IMR-90 (cell line): ENCODE measurements around the gene MOV10L1. TPM values are rescaled to one million over a fixed set of nuclear protein-coding genes. Genes with fewer than 3 reads are reported as not detected.

Experiments
- ATAC-seq: fragments of 200-7000 bp; cut with Tn5 transposase; 2 replicates; pipeline ENCODE4 v1.9.1; 2020; ENCODE audit warnings: low read depth, mild to moderate bottlenecking, moderate library complexity
- BruUV-seq: library from RNA; stranded (reverse); fragments of 400-500 nt; replicated peaks from 2 replicates; lab custom pipeline; 2021; lab: Mats Ljungman, UMichigan
- CTCF ChIA-PET: fragments of 300-600 bp; formaldehyde crosslinking; extraction: SDS; loops from one replicate; lab custom pipeline; 2021; ENCODE audit warnings: antibody characterized with exemption; lab: Yijun Ruan, JAX
- POLR2A ChIA-PET: fragments of 300-600 bp; sonication (Branson Sonifier 250); formaldehyde crosslinking; loops from one replicate; lab custom pipeline; 2022; ENCODE audit warnings: antibody characterized with exemption; ENCODE audit not compliant: unreplicated experiment; lab: Charles Lee
- DNase-seq: peaks from one replicate; pipeline ENCODE4 v3.0.0; 2013
- H2AFZ ChIP-seq: replicated peaks from 2 replicates; pipeline ENCODE3; 2013; ENCODE audit warnings: low read length, mild to moderate bottlenecking; ENCODE audit not compliant: poor library complexity
- H2AK5ac ChIP-seq: 2 replicates; pipeline ENCODE4 v1.6.1; 2013; ENCODE audit warnings: low read depth, low read length, inconsistent platforms
- H2AK9ac ChIP-seq: replicated peaks from 2 replicates; pipeline ENCODE3; 2013; ENCODE audit warnings: mild to moderate bottlenecking, low read depth, low read length, moderate library complexity; ENCODE audit not compliant: poor library complexity
- H2BK120ac ChIP-seq: 2 replicates; pipeline ENCODE4 v1.6.1; 2013; ENCODE audit warnings: low read depth, low read length, inconsistent platforms
- H2BK15ac ChIP-seq: 3 replicates; pipeline ENCODE4 v1.6.1; 2013; ENCODE audit warnings: low read depth, low read length, inconsistent platforms
- H2BK20ac ChIP-seq: 2 replicates; pipeline ENCODE4 v1.6.1; 2013; ENCODE audit warnings: low read depth, mild to moderate bottlenecking, inconsistent platforms, low read length, moderate library complexity
- H2BK5ac ChIP-seq: 2 replicates; pipeline ENCODE4 v1.6.1; 2013; ENCODE audit warnings: mild to moderate bottlenecking, low read depth, low read length, inconsistent platforms; ENCODE audit not compliant: poor library complexity, severe bottlenecking
- H3K14ac ChIP-seq: replicated peaks from 2 replicates; pipeline ENCODE4 v1.6.1; 2013; ENCODE audit warnings: low read depth, low read length, inconsistent platforms
- H3K18ac ChIP-seq: 2 replicates; pipeline ENCODE4 v1.6.1; 2013; ENCODE audit warnings: low read depth, low read length, control low read depth
- H3K23ac ChIP-seq: 2 replicates; pipeline ENCODE4 v1.6.1; 2013; ENCODE audit warnings: low read depth, low read length, inconsistent platforms
- H3K27ac ChIP-seq: 2 replicates; pipeline ENCODE4 v1.5.1; 2013; ENCODE audit warnings: mild to moderate bottlenecking, control low read depth, low read length; ENCODE audit not compliant: insufficient read depth
- H3K27me3 ChIP-seq: 2 replicates; pipeline ENCODE4 v1.6.1; 2013; ENCODE audit warnings: low read length; ENCODE audit not compliant: control insufficient read depth, insufficient read depth
- H3K36me3 ChIP-seq: 2 replicates; pipeline ENCODE4 v1.6.1; 2013; ENCODE audit warnings: low read length, mixed read lengths; ENCODE audit not compliant: control insufficient read depth, insufficient read depth
- H3K4ac ChIP-seq: 2 replicates; pipeline ENCODE4 v1.6.1; 2013; ENCODE audit warnings: low read depth, low read length, inconsistent platforms
- H3K4me1 ChIP-seq: 2 replicates; pipeline ENCODE4 v1.6.1; 2013; ENCODE audit warnings: low read length, mixed read lengths; ENCODE audit not compliant: control insufficient read depth, insufficient read depth
- H3K4me2 ChIP-seq: 2 replicates; pipeline ENCODE4 v1.6.1; 2013; ENCODE audit warnings: low read depth, mild to moderate bottlenecking, control low read depth, low read length, moderate library complexity
- H3K4me3 ChIP-seq: 2 replicates; pipeline ENCODE4 v1.5.1; 2013; ENCODE audit warnings: low read depth, mild to moderate bottlenecking, control low read depth, low read length, moderate library complexity; ENCODE audit not compliant: insufficient read depth
- H3K56ac ChIP-seq: 2 replicates; pipeline ENCODE4 v1.6.1; 2013; ENCODE audit warnings: low read length, inconsistent platforms; ENCODE audit not compliant: insufficient read depth; ENCODE audit errors: extremely low read depth
- H3K79me1 ChIP-seq, 2 experiments: 2 replicates each; pipeline ENCODE4 v1.6.1; 2013; ENCODE audit warnings: low read length in 2 of 2, inconsistent platforms in 1 of 2, low read depth in 1 of 2
- H3K9ac ChIP-seq: 2 replicates; pipeline ENCODE4 v1.6.1; 2013; ENCODE audit warnings: low read depth, low read length, control low read depth
- H3K9me1 ChIP-seq: 2 replicates; pipeline ENCODE4 v1.6.1; 2013; ENCODE audit warnings: low read length, inconsistent platforms; ENCODE audit not compliant: insufficient read depth
- H3K9me3 ChIP-seq: 2 replicates; pipeline ENCODE4 v1.6.1; 2013; ENCODE audit warnings: low read length; ENCODE audit not compliant: control insufficient read depth, insufficient read depth
- H4K20me1 ChIP-seq: 2 replicates; pipeline ENCODE4 v1.6.1; 2013; ENCODE audit warnings: low read length, inconsistent platforms; ENCODE audit not compliant: insufficient read depth
- H4K5ac ChIP-seq: 2 replicates; pipeline ENCODE4 v1.6.1; 2013; ENCODE audit warnings: mild to moderate bottlenecking, low read depth, low read length, control low read depth
- H4K8ac ChIP-seq, 2 experiments: 2 replicates each; pipeline ENCODE4 v1.6.1; 2013; ENCODE audit warnings: low read depth in 2 of 2, low read length in 2 of 2, control low read depth in 1 of 2, inconsistent platforms in 1 of 2
- H4K91ac ChIP-seq: 2 replicates; pipeline ENCODE4 v1.6.1; 2013; ENCODE audit warnings: low read depth, low read length, inconsistent platforms; ENCODE audit not compliant: insufficient read depth
- BHLHE40 ChIP-seq: fragments of 150-350 bp; IDR thresholded peaks from 2 replicates; pipeline ENCODE4 v1.6.1; 2016; ENCODE audit warnings: mild to moderate bottlenecking, low read depth, low read length
- CEBPB ChIP-seq: IDR thresholded peaks from 2 replicates; pipeline ENCODE4 v1.6.1; 2012; ENCODE audit warnings: low read depth, low read length, improper control_type of control experiment
- CHD1 ChIP-seq: IDR thresholded peaks from 2 replicates; pipeline ENCODE4 v1.6.1; 2012; ENCODE audit warnings: low read depth, low read length, improper control_type of control experiment
- ELK1 ChIP-seq: fragments of 150-350 bp; IDR thresholded peaks from 2 replicates; pipeline ENCODE4 v1.6.1; 2016; ENCODE audit warnings: low read depth, mild to moderate bottlenecking, low read length, moderate library complexity, borderline replicate concordance
- FOS ChIP-seq: fragments of 150-350 bp; IDR thresholded peaks from 2 replicates; pipeline ENCODE4 v1.6.1; 2016; ENCODE audit warnings: low read depth, low read length
- MAFK ChIP-seq: IDR thresholded peaks from 2 replicates; pipeline ENCODE4 v1.6.1; 2012; ENCODE audit warnings: low read depth, low read length, improper control_type of control experiment
- MAZ ChIP-seq: IDR thresholded peaks from 2 replicates; pipeline ENCODE4 v1.6.1; 2012; ENCODE audit warnings: low read depth, mild to moderate bottlenecking, low read length, improper control_type of control experiment, moderate library complexity, borderline replicate concordance
- MXI1 ChIP-seq: IDR thresholded peaks from 2 replicates; pipeline ENCODE4 v1.6.1; 2012; ENCODE audit warnings: low read depth, mild to moderate bottlenecking, low read length, moderate library complexity, borderline replicate concordance
- POLR2A ChIP-seq: IDR thresholded peaks from 2 replicates; pipeline ENCODE4 v1.6.1; 2012; ENCODE audit warnings: mild to moderate bottlenecking, low read depth, low read length
- RAD21 ChIP-seq: IDR thresholded peaks from 2 replicates; pipeline ENCODE4 v1.6.1; 2012; ENCODE audit warnings: low read length, improper control_type of control experiment
- RCOR1 ChIP-seq: IDR thresholded peaks from 2 replicates; pipeline ENCODE4 v1.6.1; 2012; ENCODE audit warnings: mild to moderate bottlenecking, low read length, improper control_type of control experiment; ENCODE audit not compliant: insufficient replicate concordance
- RFX5 ChIP-seq: IDR thresholded peaks from 2 replicates; pipeline ENCODE4 v1.8.0; 2012; ENCODE audit warnings: low read depth, mild to moderate bottlenecking, low read length, moderate library complexity
- SMC3 ChIP-seq: fragments of 150-350 bp; IDR thresholded peaks from 2 replicates; pipeline ENCODE4 v1.6.1; 2016; ENCODE audit warnings: low read depth, mild to moderate bottlenecking, antibody characterized with exemption, low read length, moderate library complexity
- USF2 ChIP-seq: fragments of 150-350 bp; IDR thresholded peaks from 2 replicates; pipeline ENCODE4 v1.6.1; 2017; ENCODE audit warnings: mild to moderate bottlenecking, antibody characterized with exemption, low read length, low read depth
- WGBS, 2 experiments: methylation state at CpG; one replicate each; pipeline versions ENCODE4 v1.1.5 to v1.1.7; 2013; ENCODE audit warnings: missing lambda C conversion rate in 2 of 2; ENCODE audit not compliant: insufficient read length in 1 of 2; ENCODE audit errors: extremely low coverage in 2 of 2; 5-methylcytosine and 5-hydroxymethylcytosine counted together
- dilution Hi-C: fragments of 300-500 bp; cut with HindIII; formaldehyde crosslinking; loops from one replicate; pipeline ENCODE4 v1.14.3; 2018; ENCODE audit warnings: low sequenced_read_pairs; ENCODE audit not compliant: unreplicated experiment
- in situ Hi-C: fragments of 300-500 bp; cut with MboI; formaldehyde crosslinking; loops from 3 replicates; pipeline ENCODE4 v1.14.3; 2019; ENCODE audit warnings: low sequenced_read_pairs, inconsistent platforms, mixed read lengths
- intact Hi-C: fragments of 100-400 bp; cut with micrococcal nuclease; formaldehyde crosslinking; loops from 2 replicates; pipeline ENCODE4 v1.10.0; 2022
- polyA plus RNA-seq, 3 experiments: library from polyadenylated mRNA; depleted of rRNA; stranded (reverse); fragments of >200 nt; gene quantifications; 2 replicates each; pipeline ENCODE4 v1.2.3, GENCODE V29; 2012; ENCODE audit warnings: low replicate concordance in 1 of 3
- total RNA-seq: library from RNA; depleted of rRNA; stranded (reverse); fragments of >200 nt; gene quantifications from 2 replicates; pipeline ENCODE4 v1.2.3, GENCODE V29; 2012

MOV10L1 gene
- total and polyA plus RNA-seq, 2 of the 4 experiments (the other 2 are of a cell fraction), result 0.72 to 1.4 TPM

GRCh38 chr22:50118557-50119168, 28.9 kb downstream of the MOV10L1 start:
- POLR2A ChIA-PET, result no interaction called here
- 13% methylated on average over 6 of the region's 10 CpGs; no CpG with 5 or more reads in 1 of the 2 experiments for WGBS, 2 experiments
- Histone ChIP-seq H3K4ac (peak overlapping the region; percentile 78), H3K9me3 (peaks cover 6% of the 10 kb centered on the region), H4K5ac (peak overlapping the region; percentile 47), H2BK15ac (peak overlapping the region; percentile 16), H3K9ac (no peak overlapping the region), H3K4me3 (no peak overlapping the region), H2AK9ac (no peak overlapping the region), H4K8ac (peak overlapping the region in 1 of 2 experiments; percentile 88; a peak in 2 of 4 replicates), H2AK5ac (peak overlapping the region; percentile 69; the same call in 1 of the 2 replicates), H3K23ac (peak overlapping the region; percentile 73; the same call in 1 of the 2 replicates), H3K14ac (peak overlapping the region; percentile 82), H3K27me3 (no peaks in the 10 kb centered on the region), H4K20me1 (no peaks in the 10 kb centered on the region), H2BK20ac (peak overlapping the region; percentile 54), H3K9me1 (peaks cover 12% of the 10 kb centered on the region), H4K91ac (peak overlapping the region; percentile 54; the same call in 1 of the 2 replicates), H3K36me3 (peaks cover 10% of the 10 kb centered on the region; the same call in 1 of the 2 replicates), H3K56ac (no peak overlapping the region), H2BK120ac (peak overlapping the region; percentile 73), H3K79me1 (peaks cover 0 to 14% of the 10 kb centered on the region in 2 experiments; a peak in 2 of 4 replicates), H3K18ac (peak overlapping the region; percentile 38), H2BK5ac (peak overlapping the region; percentile 26), H2AFZ (peak overlapping the region; percentile 78), H3K4me2 (peak overlapping the region; percentile 63), H3K27ac (peak overlapping the region; percentile 49; the same call in 1 of the 2 replicates), H3K4me1 (peaks cover 22% of the 10 kb centered on the region)
- BruUV-seq, result no TSS peak
- TF ChIP-seq MXI1 (no peak), POLR2A (no peak), RCOR1 (peak; percentile 4), RAD21 (no peak), RFX5 (no peak), BHLHE40 (peak; percentile 62; the same call in 1 of the 2 replicates), MAZ (peak; percentile 77; the same call in 1 of the 2 replicates), ELK1 (no peak), FOS (peak; percentile 90), MAFK (0 out of 2 replicates have a peak, but pooled peaks have one; percentile 21), CHD1 (no peak), SMC3 (no peak), USF2 (peak; percentile 94), CEBPB (peak; percentile 84)
- in situ Hi-C loops (no loop called here), intact Hi-C loops (no loop called here), dilution Hi-C loops (no loop called here)
- CTCF ChIA-PET, result no interaction called here
- peak; percentile 81 for ATAC-seq
- DNase-seq, result peak; percentile 100
